AG09319 (cell line): ENCODE measurements around the gene HAPLN3.

ENCODE experiments used
- DNase-seq: peaks from one replicate; pipeline ENCODE4 v3.0.0-alpha.2; 2010; ENCODE audit warnings: low read depth; ENCODE audit errors: extremely low read depth
- CTCF ChIP-seq: IDR thresholded peaks from 2 replicates; pipeline ENCODE4 v1.5.1; 2011; ENCODE audit warnings: low read depth, mild to moderate bottlenecking, inconsistent platforms, low read length, moderate library complexity

The HAPLN3 gene

DNA sequence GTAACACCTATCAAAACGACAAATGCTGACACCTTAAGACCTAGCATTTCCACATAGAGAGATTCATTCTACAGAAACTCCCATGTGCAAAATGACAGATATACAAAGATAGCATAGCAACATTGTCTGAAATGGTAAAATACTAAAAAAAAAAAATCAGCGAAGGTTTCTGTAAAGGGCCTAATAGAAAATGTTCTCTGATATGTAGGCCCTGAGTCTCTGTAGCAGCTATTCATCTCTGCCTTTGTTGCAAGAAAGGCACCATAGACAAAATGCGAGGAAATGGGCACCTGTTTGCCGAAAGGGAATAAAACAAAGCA, 18.5 kb upstream of the HAPLN3 start:
- no peak for DNase-seq
- no peak for TF ChIP-seq CTCF

DNA sequence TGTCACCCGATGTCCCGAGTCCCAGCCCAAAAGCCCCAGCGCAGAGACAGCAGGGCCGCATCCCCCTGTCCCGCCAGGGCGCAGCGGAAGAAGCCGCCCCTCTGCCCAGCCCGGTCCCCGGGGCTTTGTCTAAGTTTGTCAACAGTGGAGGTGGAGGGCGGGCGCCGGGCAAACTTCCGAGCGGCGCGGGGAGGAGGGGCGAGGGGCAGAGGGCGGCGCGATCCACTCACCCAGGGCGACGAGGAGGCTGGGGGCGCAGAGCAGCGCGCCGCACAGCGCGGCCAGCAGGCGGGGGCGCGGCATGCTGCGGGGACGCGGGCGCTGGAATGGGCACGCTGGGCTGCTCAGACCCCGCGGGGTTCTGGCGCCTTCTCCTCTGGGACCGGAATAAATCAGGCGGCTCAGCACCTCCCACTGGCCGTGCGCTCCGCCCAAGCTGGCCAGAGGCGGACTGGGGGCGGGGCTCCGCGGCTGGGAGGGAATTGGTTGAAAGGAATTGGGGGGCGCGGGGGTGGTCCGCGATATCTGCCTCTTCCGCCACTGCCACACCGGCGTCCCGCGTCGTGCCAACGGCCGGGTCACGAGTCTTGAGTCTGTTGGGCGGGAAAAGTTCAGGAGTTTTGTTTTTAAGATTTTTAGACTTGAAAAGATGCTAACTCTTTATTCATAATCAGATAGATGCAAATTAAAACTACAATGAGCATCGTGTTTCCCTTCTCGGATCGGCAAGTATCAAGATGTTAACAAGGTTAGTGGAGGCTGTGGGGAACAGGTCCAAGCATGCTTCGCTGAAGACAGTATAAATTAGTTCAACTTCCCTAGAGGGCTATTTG, 17.9 kb upstream of the HAPLN3 start, which contains the start of gene MFGE8:
TSS of gene MFGE8 (minus strand) at position 363 of the 833 bp plus-strand sequence. CDS start at position 303, 60 bp downstream.
- DNase-seq = no peak
- no peak; the same call in 1 of the 2 replicates for TF ChIP-seq CTCF

DNA sequence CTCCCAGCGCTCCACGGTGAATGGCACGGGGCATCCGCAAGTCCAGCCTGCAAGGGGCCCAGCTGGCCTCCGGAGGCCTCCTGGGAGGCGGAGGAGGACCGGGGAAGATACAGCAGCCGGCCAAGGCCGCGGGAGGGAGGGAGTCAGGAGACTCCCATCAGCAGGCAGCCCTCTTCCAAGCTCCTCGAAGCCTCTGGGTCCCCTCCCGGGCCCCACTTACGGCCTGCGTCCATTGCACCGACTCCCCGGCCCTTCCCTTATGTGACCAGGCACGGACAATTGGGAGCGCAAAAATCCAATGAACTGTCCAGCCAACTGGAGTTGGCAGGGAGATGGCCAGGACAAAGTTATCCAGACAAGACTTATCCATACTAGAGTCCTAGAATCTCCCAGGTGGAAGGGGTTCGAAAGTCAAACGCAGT, 17.2 kb upstream of the HAPLN3 start:
- TF ChIP-seq CTCF = no peak
- DNase-seq = no peak

- DNase-seq = no peak
- no peak for TF ChIP-seq CTCF
These were observed 16.4 kb upstream of the HAPLN3 start for GRCh38 chr15:88911766-88912118.

- DNase-seq = no peak
- TF ChIP-seq CTCF = no peak
These were observed 14.8 kb upstream of the HAPLN3 start for GRCh38 chr15:88909956-88910831.

DNA sequence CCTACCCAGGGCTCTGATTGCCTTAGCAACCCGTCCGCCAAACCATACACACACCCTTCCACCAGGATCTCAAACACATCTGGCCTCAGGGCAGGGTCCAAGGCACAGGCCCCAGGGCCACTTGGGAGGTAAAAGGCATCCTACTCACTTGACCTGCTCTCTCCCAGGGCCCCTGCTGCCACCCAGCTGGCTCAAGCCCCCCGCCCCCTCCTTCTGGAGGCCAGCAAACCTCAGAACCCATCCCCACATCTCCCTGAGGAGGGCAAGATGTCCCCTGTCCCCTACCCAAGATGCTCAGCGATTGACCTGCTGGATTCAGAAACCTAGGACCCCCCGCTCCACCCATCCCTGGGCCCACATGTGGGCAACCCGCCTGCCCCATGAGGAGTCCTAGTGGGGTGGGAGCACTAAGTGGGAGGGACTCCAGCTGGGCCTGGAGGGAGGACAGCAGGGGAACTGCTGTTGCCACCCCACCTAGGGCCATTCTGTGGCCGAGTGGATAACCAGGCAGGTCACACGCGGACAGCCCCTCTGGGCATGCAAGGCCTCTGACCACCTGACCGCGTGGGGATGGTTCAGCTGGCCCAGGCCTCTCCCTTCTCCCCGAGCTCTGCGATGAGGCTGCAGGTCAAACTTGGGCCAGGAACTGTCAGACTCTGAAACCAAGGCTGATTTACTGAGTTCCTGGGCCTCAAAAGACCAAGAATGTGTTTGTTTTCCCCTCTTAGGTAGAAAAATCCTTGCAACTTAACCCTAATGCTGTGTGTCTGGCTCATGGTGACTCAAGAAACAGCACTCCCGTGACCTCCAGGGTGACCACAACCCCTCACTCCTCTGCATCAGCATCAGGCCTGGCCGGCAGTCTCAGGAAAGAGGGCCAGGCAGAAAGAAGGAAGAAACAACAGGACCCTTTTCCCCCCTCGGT, 13.6 kb upstream of the HAPLN3 start:
- no peak for TF ChIP-seq CTCF
- DNase-seq = no peak
